ENCODE measurements around the gene KRTAP5-3.

The KRTAP5-3 gene

GRCh38 chr11:1642288-1643145 lies 34.3 kb upstream of the KRTAP5-3 start:
- DNase-seq (ENCODE audit: low read depth): no peak

- no peak for DNase-seq (ENCODE audit: low read depth)
These were observed 32.8 kb upstream of the KRTAP5-3 start for GRCh38 chr11:1641096-1641495.

GRCh38 chr11:1640076-1640946 lies 32.0 kb upstream of the KRTAP5-3 start:
- DNase-seq (ENCODE audit: low read depth): no peak

- DNase-seq (ENCODE audit: low read depth): no peak
These were observed 31.4 kb upstream of the KRTAP5-3 start for GRCh38 chr11:1639666-1640065.

- DNase-seq (ENCODE audit: low read depth): no peak
These were observed 30.9 kb upstream of the KRTAP5-3 start for GRCh38 chr11:1639102-1639620.

GRCh38 chr11:1638344-1638743 lies 30.1 kb upstream of the KRTAP5-3 start:
- DNase-seq (ENCODE audit: low read depth): no peak

- DNase-seq (ENCODE audit: low read depth): no peak
These were observed 29.4 kb upstream of the KRTAP5-3 start for GRCh38 chr11:1637628-1638027.

GRCh38 chr11:1636291-1636950 lies 28.2 kb upstream of the KRTAP5-3 start:
- no peak for DNase-seq (ENCODE audit: low read depth)

- no peak for DNase-seq (ENCODE audit: low read depth)
These were observed 25.6 kb upstream of the KRTAP5-3 start for GRCh38 chr11:1633864-1634263.

GRCh38 chr11:1632053-1632714 lies 23.9 kb upstream of the KRTAP5-3 start:
- no peak for DNase-seq (ENCODE audit: low read depth)

- DNase-seq (ENCODE audit: low read depth): no peak
These were observed 22.9 kb upstream of the KRTAP5-3 start for GRCh38 chr11:1631066-1631568.

GRCh38 chr11:1630271-1630670 lies 22.0 kb upstream of the KRTAP5-3 start:
- DNase-seq (ENCODE audit: low read depth): no peak

GRCh38 chr11:1629326-1630185 lies 21.3 kb upstream of the KRTAP5-3 start, which contains the start of gene KRTAP5-5:
KRTAP5-5 (plus strand) TSS chr11:1629775; CDS start chr11:1629841, 66 bp downstream.
- no peak for DNase-seq (ENCODE audit: low read depth)

GRCh38 chr11:1628506-1629325 lies 20.5 kb upstream of the KRTAP5-3 start:
- peak; percentile 18 for DNase-seq (ENCODE audit: low read depth)

GRCh38 chr11:1625541-1625940 lies 17.3 kb upstream of the KRTAP5-3 start:
- no peak for DNase-seq (ENCODE audit: low read depth)

GRCh38 chr11:1624621-1625020 lies 16.4 kb upstream of the KRTAP5-3 start:
- DNase-seq (ENCODE audit: low read depth): no peak

GRCh38 chr11:1623716-1624115 lies 15.5 kb upstream of the KRTAP5-3 start:
- no peak for DNase-seq (ENCODE audit: low read depth)

GRCh38 chr11:1622086-1622485 lies 13.8 kb upstream of the KRTAP5-3 start, which contains the start of gene KRTAP5-4:
KRTAP5-4 (minus strand) TSS chr11:1622138; CDS start chr11:1622093, 45 bp downstream.
- no peak for DNase-seq (ENCODE audit: low read depth)

- DNase-seq (ENCODE audit: low read depth): no peak
These were observed 11.2 kb upstream of the KRTAP5-3 start for GRCh38 chr11:1619449-1619848.
